T-helper 2 cell treated with Interferon-gamma antibody and Interleukin-4, amounts not matched to agents 100 ng/mL and 5 ng/mL, for 36 hours (primary cell): ENCODE measurements around the gene CABP1. TPM values are rescaled to one million over a fixed set of nuclear protein-coding genes. Genes with fewer than 3 reads are reported as not detected.
"Not testable (repeated sequence)": the region's sequence is repeated elsewhere in the genome, so short reads cannot be mapped to it uniquely, and the experiment has no call there.

Experiments used
- intact Hi-C: fragments of 100-400 bp; cut with micrococcal nuclease; formaldehyde crosslinking; loops from one replicate; pipeline ENCODE4 v1.15.1; 2023
- total RNA-seq: library from RNA; stranded (reverse); gene quantifications from 2 replicates; pipeline ENCODE4 v1.2.3, GENCODE V29; 2022

CABP1 gene
- total RNA-seq, 1 donor from 2014 or later, result not detected

DNA sequence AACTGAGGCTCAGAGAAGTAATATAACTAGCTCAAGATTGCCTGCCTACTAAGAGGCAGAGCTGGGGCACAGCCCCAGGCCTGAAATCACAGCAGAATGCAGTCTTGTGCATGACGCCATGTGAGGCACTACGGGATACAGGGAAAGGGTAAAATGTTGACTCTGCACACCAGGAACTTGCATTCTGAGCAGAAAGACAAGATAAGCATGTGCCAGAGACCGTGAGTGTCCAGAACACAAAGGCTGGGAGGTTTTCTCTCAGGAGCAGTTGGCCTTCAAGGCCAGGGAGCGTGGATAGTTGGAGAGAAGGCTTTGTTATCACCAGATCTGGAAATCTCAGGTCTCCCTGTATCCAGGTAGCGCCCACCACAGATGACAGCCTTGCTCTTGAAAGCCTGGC lies 23.3 kb downstream of the CABP1 start:
- intact Hi-C loops, result no loop called here

- intact Hi-C loops, result no loop called here
Observed at GRCh38 chr12:120666571-120667390, 26.4 kb downstream of the CABP1 start.

- intact Hi-C loops, result no loop called here
Observed at GRCh38 chr12:120668091-120668867, 27.9 kb downstream of the CABP1 start.

GRCh38 chr12:120668868-120669840 lies 28.7 kb downstream of the CABP1 start:
- intact Hi-C loops, result no loop called here

DNA sequence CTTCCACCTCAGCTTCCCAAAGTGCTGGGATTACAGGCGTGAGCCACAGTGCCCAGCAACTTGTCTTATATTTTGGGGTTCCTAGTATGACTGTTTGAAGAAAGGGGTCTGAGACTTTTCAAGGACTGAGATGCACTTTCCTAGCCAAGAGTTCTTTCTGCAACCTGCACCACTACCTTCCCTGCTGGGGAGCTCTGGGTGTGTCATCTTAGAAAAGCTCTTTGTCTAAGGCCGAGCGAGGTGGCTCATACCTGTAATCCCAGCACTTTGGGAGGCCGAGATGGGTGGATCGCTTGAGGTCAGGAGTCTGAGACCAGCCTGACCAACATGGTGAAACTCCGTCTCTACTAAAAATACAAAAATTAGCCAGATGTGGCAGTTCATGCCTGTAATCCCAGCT lies 29.8 kb downstream of the CABP1 start:
- intact Hi-C loops, result not testable (repeated sequence)

DNA sequence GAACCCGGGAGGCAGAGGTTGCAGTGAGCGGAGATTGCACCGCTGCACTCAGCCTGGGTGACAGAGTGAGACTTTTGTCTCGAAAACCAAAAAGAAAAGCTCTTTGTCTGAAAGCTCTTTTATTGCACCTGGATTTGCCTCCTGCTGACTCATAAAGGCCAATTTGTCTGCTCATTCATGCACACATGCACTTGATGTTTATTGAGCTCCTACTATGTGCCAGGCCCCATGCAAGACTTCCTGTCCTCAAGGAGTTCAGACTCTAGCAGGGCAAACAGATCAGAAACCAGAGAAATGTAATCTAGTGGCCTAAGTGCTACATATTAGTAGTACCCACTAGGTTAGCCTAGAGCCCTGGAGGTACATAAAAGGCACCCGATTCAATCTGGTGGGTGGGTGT lies 30.2 kb downstream of the CABP1 start:
- intact Hi-C loops, result no loop called here

DNA sequence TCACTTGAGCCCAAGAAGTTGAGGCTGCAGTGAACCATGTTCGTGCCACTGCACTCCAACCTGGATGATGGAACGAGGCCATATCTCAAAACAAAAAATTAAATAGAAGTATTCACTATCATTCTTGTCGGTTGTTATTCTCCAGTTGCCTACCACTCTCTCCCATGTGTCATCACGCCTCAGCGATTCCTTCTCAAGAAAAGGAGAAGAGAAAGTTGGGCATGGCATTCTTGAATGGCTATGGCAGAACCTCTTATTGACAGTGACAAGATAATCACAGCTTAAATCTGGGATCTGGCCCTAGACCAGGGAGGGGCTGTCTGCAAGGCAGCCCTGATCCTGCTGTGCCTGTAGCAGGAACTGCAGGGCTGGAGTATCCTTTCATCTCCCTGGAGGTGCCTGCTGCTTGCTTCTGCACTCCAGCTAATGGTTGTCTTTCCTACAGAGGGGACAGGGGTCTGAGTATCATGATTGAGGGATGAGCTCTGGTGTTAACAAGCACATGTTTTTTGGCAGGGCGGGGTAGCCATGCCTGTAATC lies 33.7 kb downstream of the CABP1 start:
- intact Hi-C loops, result no loop called here

DNA sequence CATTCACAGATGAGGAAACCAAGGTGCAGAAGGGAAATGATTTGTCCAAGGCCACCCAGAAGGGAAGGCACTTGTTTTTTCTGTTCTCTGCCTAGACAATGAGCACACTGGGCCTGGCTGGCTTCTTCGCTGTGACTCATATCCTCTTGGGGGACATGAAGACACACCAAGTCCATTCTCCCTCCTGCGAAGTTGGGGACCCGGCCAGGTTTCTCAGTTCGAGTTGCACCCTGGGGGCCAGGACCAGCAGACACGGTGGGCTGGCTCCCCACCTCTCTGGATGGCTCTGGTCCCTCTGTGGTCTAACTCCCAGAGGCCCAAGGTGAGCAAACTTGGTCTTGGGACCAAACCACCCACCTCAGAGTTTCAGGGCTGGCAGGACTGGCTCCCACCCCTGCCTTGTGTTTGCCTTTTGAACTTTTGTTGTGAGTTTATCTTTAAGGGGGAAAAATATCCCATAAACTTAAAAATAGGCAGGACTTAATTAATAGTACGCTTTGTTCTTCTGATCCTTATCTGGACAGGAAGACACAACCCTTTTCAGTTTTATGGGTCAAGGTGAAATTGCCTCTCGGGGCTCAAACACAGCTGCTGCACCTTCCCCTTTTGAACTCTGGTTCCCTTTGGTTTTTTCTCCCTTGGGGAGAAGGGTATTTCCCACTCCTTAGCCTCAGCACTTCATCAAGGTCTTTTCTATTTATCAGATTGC lies 37.5 kb downstream of the CABP1 start:
- intact Hi-C loops, result no loop called here

- intact Hi-C loops, result no loop called here
Observed at GRCh38 chr12:120678572-120678971, 38.1 kb downstream of the CABP1 start.

DNA sequence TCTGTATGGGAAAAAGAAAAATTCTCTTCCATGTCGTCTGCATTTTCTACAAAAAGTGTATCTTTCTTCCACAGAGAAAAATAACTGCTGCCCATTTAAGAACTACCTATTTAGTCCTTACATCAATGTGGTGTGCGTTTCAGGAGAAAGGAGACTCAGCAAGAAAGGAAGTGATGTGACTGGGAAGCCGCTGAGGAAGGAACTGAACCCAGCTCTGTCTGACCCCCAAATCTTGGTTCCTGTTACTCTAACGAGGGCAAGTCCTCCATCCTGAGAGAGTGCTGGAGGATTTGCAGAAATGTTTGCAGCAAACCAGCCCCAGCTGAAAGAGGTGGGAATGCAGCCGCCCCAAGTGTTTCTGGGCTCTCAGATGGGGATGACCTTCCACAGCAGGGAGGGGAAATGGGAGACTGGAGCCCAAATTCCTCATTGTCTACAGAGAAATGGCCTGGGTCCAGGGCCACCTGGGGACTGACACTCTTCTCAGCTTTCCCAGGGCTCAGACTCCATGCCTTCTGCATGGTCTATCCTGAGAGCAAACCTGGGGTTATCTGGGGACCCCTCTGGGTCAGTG lies 39.8 kb downstream of the CABP1 start:
- intact Hi-C loops, result no loop called here

DNA sequence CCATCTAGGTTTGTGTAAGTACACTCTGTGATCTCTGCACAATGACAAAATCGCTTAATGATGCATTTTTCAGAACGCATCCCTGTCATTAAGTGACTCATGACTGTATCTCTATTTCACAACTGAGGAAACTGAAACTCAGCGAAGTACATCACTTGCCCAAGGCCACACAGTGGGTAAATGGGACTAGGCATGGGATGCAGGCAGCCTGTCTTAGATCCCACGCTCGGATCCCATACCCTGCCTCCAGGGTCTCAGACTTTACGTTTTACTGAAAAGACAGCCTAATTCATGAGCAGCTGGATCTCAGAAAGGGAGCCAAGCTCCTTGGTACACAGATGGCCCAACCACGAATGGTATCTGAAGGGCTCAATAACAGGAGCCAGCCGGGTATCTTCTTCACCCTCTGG lies 44.1 kb downstream of the CABP1 start:
- intact Hi-C loops, result no loop called here

- intact Hi-C loops, result loop anchor here (5.0 kb wide), 2 partner anchors 218 to 368 kb away; partner anchors contain the start of gene SRSF9
Observed at GRCh38 chr12:120685522-120685921, 45.1 kb downstream of the CABP1 start.

- intact Hi-C loops, result loop anchor here (1.0 to 5.0 kb wide), 10 partner anchors 39 to 697 kb away; partner anchors contain the start of genes ACADS, BICDL1, COQ5 and COX6A1
Observed at GRCh38 chr12:120686151-120686689, 45.8 kb downstream of the CABP1 start.

- intact Hi-C loops, result loop anchor here (1.0 to 5.0 kb wide), 11 partner anchors 23 to 698 kb away; partner anchors contain the start of genes ACADS, BICDL1, COQ5 and COX6A1
Observed at GRCh38 chr12:120686690-120687577, 46.5 kb downstream of the CABP1 start, which contains the start of gene MLEC. TSS of gene MLEC (plus strand) at chr12:120687149. CDS start at chr12:120687297, 148 bp downstream.

- intact Hi-C loops, result loop anchor here (1.0 to 5.0 kb wide), 6 partner anchors 23 to 699 kb away; partner anchors contain the start of genes BICDL1, COQ5, SRSF9 and UNC119B
Observed at GRCh38 chr12:120687578-120688289, 47.3 kb downstream of the CABP1 start.

DNA sequence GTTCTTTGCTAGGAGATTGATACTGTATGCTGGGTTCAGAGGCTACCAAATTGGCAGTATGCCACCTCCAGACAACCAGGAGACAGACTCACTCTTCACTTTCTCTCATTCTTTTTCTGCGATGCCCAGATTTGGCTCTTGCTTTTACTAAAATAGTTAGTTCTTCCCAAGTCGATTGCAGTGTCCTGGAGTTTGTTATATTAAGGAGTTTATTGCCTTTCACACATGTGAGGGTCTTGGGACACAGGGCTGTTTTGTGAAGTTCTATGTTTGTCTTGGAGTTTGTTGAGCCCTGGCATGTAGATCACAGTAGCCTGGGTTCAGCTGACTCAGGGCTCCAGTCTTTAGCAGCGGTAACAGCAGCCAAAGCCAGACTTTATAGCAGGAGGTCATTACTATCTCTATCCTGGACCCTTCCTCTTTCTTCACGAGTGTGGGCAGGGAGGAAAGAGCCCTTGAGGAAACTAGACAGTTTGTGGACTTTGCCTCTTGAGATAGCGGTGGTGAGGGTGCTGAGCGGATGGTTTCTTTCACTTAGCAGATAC lies 48.2 kb downstream of the CABP1 start:
- intact Hi-C loops, result loop anchor here (5.0 kb wide), 2 partner anchors 221 to 371 kb away; partner anchors contain the start of gene SRSF9
